ENCODE measurements around the gene LOXL1.

Gene LOXL1

DNA sequence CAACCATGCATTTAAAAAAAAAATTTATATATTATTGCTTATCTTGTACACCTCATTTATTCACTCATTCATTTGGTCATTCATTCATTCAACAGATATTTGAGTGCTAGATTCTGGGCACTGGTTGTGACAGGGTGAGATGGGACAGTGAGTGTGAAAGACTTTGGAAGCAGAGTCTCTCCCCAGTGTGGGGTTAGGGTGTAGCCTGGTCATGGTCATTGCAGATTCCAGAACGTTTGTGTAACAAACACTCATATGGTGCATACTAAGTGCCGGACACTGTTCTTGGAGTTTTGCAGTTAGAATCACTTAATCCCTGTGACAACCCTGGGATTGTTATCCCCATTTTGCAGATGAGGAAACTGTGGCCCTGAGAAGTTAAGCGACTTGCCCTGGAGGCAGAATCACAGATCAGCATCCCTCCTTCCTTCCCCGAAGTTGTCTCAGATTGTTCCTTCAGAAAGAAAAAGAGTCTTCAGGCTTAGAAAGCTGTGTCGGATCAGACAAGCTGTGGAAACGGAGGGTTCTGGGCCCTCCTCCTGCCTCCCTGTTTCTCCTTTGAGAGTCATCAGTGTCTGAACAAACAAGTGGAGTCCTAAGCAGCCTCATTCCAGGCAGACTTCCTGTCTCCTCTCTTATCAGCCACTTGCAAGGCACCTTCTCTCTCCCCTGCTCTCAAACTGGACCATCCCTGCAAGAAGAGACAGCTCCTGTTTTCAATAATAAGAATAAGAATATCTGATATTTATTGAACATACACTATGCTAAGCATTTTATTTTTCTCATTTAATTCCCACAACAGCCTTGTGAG is 6.3 kb downstream of the LOXL1 start:
- TF ChIP-seq, protein P1, sequence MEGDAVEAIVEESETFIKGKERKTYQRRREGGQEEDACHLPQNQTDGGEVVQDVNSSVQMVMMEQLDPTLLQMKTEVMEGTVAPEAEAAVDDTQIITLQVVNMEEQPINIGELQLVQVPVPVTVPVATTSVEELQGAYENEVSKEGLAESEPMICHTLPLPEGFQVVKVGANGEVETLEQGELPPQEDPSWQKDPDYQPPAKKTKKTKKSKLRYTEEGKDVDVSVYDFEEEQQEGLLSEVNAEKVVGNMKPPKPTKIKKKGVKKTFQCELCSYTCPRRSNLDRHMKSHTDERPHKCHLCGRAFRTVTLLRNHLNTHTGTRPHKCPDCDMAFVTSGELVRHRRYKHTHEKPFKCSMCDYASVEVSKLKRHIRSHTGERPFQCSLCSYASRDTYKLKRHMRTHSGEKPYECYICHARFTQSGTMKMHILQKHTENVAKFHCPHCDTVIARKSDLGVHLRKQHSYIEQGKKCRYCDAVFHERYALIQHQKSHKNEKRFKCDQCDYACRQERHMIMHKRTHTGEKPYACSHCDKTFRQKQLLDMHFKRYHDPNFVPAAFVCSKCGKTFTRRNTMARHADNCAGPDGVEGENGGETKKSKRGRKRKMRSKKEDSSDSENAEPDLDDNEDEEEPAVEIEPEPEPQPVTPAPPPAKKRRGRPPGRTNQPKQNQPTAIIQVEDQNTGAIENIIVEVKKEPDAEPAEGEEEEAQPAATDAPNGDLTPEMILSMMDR (IDR thresholded peaks at IDR 0.05): no peak

DNA sequence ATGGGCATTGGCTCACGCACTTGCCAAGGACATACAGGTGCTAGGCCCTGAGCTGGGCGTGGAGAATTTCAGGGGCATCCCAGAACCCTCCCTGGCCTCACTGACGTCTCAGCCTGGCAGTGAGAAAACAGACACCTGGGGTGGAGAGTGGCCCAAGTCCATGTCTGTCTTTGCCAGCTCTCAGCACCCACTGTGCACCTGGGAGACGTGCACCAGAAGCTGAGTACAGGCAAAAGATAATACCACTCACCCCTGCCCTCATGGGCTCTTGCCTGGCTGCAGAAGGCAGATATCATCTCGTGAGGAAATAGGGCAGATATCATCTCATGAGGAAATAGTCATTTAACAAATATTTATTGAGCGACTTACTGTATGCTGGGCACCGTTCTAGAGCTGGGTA is 8.0 kb downstream of the LOXL1 start:
- TF ChIP-seq, protein P1 (IDR thresholded peaks at IDR 0.05): no peak

GRCh38 chr15:73935547-73935946 is 9.3 kb downstream of the LOXL1 start:
- TF ChIP-seq, protein P1 (IDR thresholded peaks at IDR 0.05): no peak

DNA sequence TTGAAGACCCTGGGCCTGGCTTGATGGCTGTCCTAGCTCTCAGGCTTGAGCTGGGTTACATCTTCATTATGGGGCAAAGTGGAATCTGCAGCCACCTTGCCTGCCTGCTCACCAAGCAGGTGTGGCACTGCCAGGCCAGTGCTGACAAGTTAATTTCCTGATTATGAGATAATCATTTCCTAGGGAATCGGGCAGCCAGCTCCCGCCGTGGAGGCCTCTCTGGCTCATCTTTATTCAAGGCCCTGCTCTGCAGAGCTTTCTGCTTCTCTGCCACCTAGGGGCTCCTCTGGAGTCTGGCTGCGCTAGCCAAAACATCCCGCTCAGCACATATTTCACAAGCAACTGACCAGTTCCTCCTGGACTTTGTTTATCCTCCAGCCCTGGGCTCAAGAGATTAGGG is 9.9 kb downstream of the LOXL1 start:
- TF ChIP-seq, protein P1 (IDR thresholded peaks at IDR 0.05): no peak

DNA sequence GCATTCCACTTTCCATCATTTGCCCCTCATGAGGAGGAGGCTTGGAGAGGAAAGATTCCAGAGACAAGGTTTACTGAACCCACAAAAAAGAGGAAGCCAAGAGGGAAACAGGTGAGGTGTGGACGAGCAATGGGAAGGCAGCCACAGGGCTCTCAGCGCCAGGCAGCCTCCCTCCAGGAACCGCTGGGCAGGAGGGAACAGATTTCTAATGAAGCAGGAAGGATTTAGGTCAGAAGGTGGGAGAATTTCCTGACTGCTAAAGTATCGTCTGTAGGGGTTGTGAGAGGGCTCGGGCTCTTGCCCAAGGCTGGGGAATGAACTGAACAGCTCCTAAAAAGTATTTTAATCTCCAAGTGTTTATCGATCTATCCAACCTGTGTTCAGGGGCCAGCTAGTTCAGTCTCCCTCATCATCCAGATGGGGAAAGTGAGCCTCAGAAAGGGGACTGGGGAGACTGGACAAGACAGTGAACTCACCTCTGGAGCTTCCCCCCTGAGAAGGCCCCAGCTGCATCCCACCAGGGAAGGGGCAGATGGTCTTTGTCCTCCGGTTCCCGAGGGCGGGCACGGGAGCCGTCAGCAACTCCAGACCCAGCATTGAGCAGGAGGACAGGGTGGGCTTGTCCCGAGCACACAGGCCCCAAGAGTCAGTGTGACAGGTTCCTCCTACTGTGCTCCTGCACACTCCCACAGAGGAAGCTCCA is 10.5 kb downstream of the LOXL1 start:
- TF ChIP-seq, protein P1 (IDR thresholded peaks at IDR 0.05): no peak

- TF ChIP-seq, protein P1 (IDR thresholded peaks at IDR 0.05): no peak
Observed at GRCh38 chr15:73937296-73937695, 11.0 kb downstream of the LOXL1 start.

- TF ChIP-seq, protein P1 (IDR thresholded peaks at IDR 0.05): no peak
Observed at GRCh38 chr15:73937726-73938125, 11.5 kb downstream of the LOXL1 start.
